GM12878 (cell line): Measurements from ENCODE around the gene CPB2. TPM values are rescaled to one million over a fixed set of nuclear protein-coding genes. Genes with fewer than 3 reads are reported as not detected.

Experiments
- ATAC-seq: fragments of 200-7000 bp; cut with Tn5 transposase; 3 replicates; pipeline ENCODE4 v1.9.1; 2020; ENCODE audit warnings: mild to moderate bottlenecking, moderate library complexity
- BruUV-seq: library from RNA; stranded (reverse); fragments of 400-500 nt; replicated peaks from 2 replicates; lab custom pipeline; 2021; lab: Mats Ljungman, UMichigan
- CTCF ChIA-PET: fragments of 300-600 bp; sonication (Branson Sonifier 250); formaldehyde crosslinking; extraction: SDS; loops from one replicate; lab custom pipeline; 2021; ENCODE audit warnings: inconsistent platforms; lab: Yijun Ruan, JAX
- POLR2A ChIA-PET: fragments of 350-600 bp; formaldehyde crosslinking; extraction: SDS; loops from one replicate; lab custom pipeline; 2021; ENCODE audit warnings: inconsistent platforms; lab: Charles Lee
- RAD21 ChIA-PET: fragments of 300-600 bp; sonication (Branson Sonifier 250); formaldehyde crosslinking; loops from one replicate; lab custom pipeline; 2023; ENCODE audit warnings: antibody characterized with exemption; ENCODE audit not compliant: unreplicated experiment; lab: Charles Lee
- SMC1A ChIA-PET: fragments of 300-600 bp; sonication (Branson Sonifier 250); formaldehyde crosslinking; loops from one replicate; lab custom pipeline; 2023; ENCODE audit not compliant: unreplicated experiment, uncharacterized antibody; lab: Charles Lee
- DNase-seq: peaks from one replicate; pipeline ENCODE4 v3.0.0-alpha.2; 2011; ENCODE audit warnings: low read depth, low spot score
- FAIRE-seq: peaks from 3 replicates; lab custom pipeline; 2011; peaks lifted over from hg19 to GRCh38; lab: Jason Lieb, UNC
- H2AFZ ChIP-seq: 2 replicates; pipeline ENCODE4 v1.6.0; 2011; ENCODE audit warnings: low read depth, low read length, control low read depth; ENCODE audit not compliant: control insufficient read depth
- H3K27ac ChIP-seq: 2 replicates; pipeline ENCODE4 v1.5.1; 2011; ENCODE audit warnings: control low read depth; ENCODE audit not compliant: control insufficient read depth, insufficient read depth
- H3K27me3 ChIP-seq, 2 experiments: replicated peaks in 1 of 2; 2 replicates each; pipeline versions ENCODE4 v1.6.0 to v1.6.1; 2011; ENCODE audit warnings: low read length in 1 of 2; ENCODE audit not compliant: control insufficient read depth in 2 of 2, insufficient read depth in 2 of 2
- H3K36me3 ChIP-seq, 2 experiments: 2 replicates each; pipeline ENCODE4 v1.5.1; 2011; ENCODE audit warnings: low read length in 1 of 2; ENCODE audit not compliant: control insufficient read depth in 2 of 2, insufficient read depth in 2 of 2
- H3K4me1 ChIP-seq: 2 replicates; pipeline ENCODE4 v1.6.1; 2011; ENCODE audit warnings: mild to moderate bottlenecking, low read length, moderate library complexity, mixed read lengths; ENCODE audit not compliant: control insufficient read depth, insufficient read depth
- H3K4me2 ChIP-seq: 2 replicates; pipeline ENCODE4 v1.6.0; 2011; ENCODE audit warnings: control low read depth; ENCODE audit not compliant: control insufficient read depth, insufficient read depth
- H3K4me3 ChIP-seq: fragments of 200-600 bp; sonication (generic); 2 replicates; pipeline ENCODE4 v1.5.1; 2016
- H3K79me2 ChIP-seq: 2 replicates; pipeline ENCODE4 v1.6.0; 2011; ENCODE audit warnings: low read length; ENCODE audit not compliant: control insufficient read depth, insufficient read depth
- H3K9ac ChIP-seq: 2 replicates; pipeline ENCODE4 v1.8.0; 2011; ENCODE audit warnings: low read length, control low read depth, mixed read lengths; ENCODE audit not compliant: control insufficient read depth, insufficient read depth
- H3K9me3 ChIP-seq: replicated peaks from 3 replicates; pipeline ENCODE4 v1.5.1; 2011; ENCODE audit warnings: mild to moderate bottlenecking, low read length; ENCODE audit not compliant: control insufficient read depth, insufficient read depth
- H4K20me1 ChIP-seq: 2 replicates; pipeline ENCODE4 v1.6.0; 2011; ENCODE audit not compliant: control insufficient read depth, insufficient read depth
- BHLHE40 ChIP-seq, 2 experiments: fragments of 450-650 bp in 1 of 2; IDR thresholded peaks; 2 replicates each; pipeline ENCODE4 v1.6.1; 2011 to 2017; ENCODE audit warnings: low read depth in 2 of 2, borderline replicate concordance in 1 of 2, improper control_type of control experiment in 1 of 2, low read length in 1 of 2, mild to moderate bottlenecking in 1 of 2
- FOXK2 ChIP-seq: fragments of 450-650 bp; IDR thresholded peaks from 2 replicates; pipeline ENCODE4 v1.6.1; 2017; ENCODE audit warnings: mild to moderate bottlenecking, moderate library complexity
- RAD21 ChIP-seq: IDR thresholded peaks from 2 replicates; pipeline ENCODE4 v1.6.1; 2011; ENCODE audit warnings: mild to moderate bottlenecking, low read depth, low read length, moderate library complexity; ENCODE audit not compliant: insufficient read depth
- WGBS: methylation state at CpG from one replicate; pipeline ENCODE4 v1.1.6; 2016; ENCODE audit warnings: low lambda C conversion rate; ENCODE audit not compliant: insufficient replicate concordance, insufficient coverage; ENCODE audit errors: missing lambda C conversion rate; 5-methylcytosine and 5-hydroxymethylcytosine counted together
- in situ Hi-C: fragments of 300-500 bp; cut with MboI; formaldehyde crosslinking; loops from 9 replicates; pipeline ENCODE4 v1.14.3; 2018; ENCODE audit warnings: mixed read lengths
- intact Hi-C: fragments of 100-400 bp; cut with micrococcal nuclease; formaldehyde crosslinking; loops from one replicate; pipeline ENCODE4 v1.14.2; 2022; ENCODE audit not compliant: unreplicated experiment
- polyA plus RNA-seq, 11 experiments: library from polyadenylated mRNA; depleted of rRNA in 4 of 11; unstranded in 6 of 11; stranded (reverse) in 5 of 11; fragments of >200 nt; fragmentation: Nextera tagmentation in 4 of 11; fragmentation: Illumina TruSeq in 1 of 11; extraction: Ambion mirVana in 4 of 11; extraction: Trizol in 1 of 11; gene quantifications; 1 replicate in 1 of 11; 2 replicates in 10 of 11; pipeline versions ENCODE4 v1.2.1 to v1.2.3, GENCODE V29; 2011 to 2016; ENCODE audit warnings: inconsistent platforms in 2 of 11, missing spikeins in 2 of 11, low read depth in 1 of 11
- total RNA-seq, 4 experiments: library from RNA; depleted of rRNA in 3 of 4; stranded (reverse); fragments of >200 nt in 3 of 4; fragmentation: Illumina TruSeq in 1 of 4; extraction: Trizol in 1 of 4; gene quantifications; 2 replicates each; pipeline versions ENCODE4 v1.2.1 to v1.2.3, GENCODE V29; 2013 to 2021

Gene CPB2
- total and polyA plus RNA-seq, 10 of the 15 experiments (the other 5 are each of a cell fraction or from before 2014, with no cell fraction given), result 0.05 to 0.87 (median 0.13) TPM; not detected in 3

GRCh38 chr13:46057256-46058015 lies 47.4 kb downstream of the CPB2 start:
- SMC1A ChIA-PET, result interaction anchor here (0.6 to 1.1 kb wide), 2 partner anchors 21 to 316 kb away, joined by 3 to 4 read pairs; no protein-coding TSS in a partner anchor
- Histone ChIP-seq H3K27ac (no peak overlapping the region), H3K79me2 (peaks cover 9% of the 10 kb centered on the region), H3K4me1 (no peaks in the 10 kb centered on the region), H3K27me3 (no peaks in the 10 kb centered on the region), H3K9ac (no peak overlapping the region), H3K4me3 (no peak overlapping the region), H2AFZ (no peak overlapping the region), H3K36me3 (no peaks in the 10 kb centered on the region; a peak in 1 of 4 replicates), H3K4me2 (no peak overlapping the region), H4K20me1 (no peaks in the 10 kb centered on the region)
- in situ Hi-C loops (no loop called here), intact Hi-C loops (no loop called here)
- CTCF ChIA-PET, result interaction anchor here (1.4 to 1.5 kb wide), 2 partner anchors 13 to 69 kb away, joined by 3 to 4 read pairs; no protein-coding TSS in a partner anchor
- 45% methylated on average over 5 of the region's 5 CpGs for WGBS
- FAIRE-seq, result no peak
- BruUV-seq, result no TSS peak
- RAD21 ChIA-PET, result interaction anchor here (1.1 kb wide), 1 partner anchor 31 kb away, joined by 3 read pairs; no protein-coding TSS in a partner anchor
- ATAC-seq, result no peak
- DNase-seq, result no peak
- TF ChIP-seq FOXK2 (no peak), BHLHE40 (IDR thresholded peaks at IDR 0.05; ENCODE audit: borderline replicate concordance in 1 of 2, low read depth in 2 of 2, low read length in 1 of 2) (no peak), RAD21 (no peak)
- TF ChIP-seq, all 136 proteins: peak for 0
- POLR2A ChIA-PET, result interaction anchor here (0.5 kb wide), 1 partner anchor 562 kb away, joined by 5 read pairs; no protein-coding TSS in a partner anchor
- no peaks in the 10 kb centered on the region for H3K9me3 ChIP-seq
